Measurements from ENCODE around the gene MND1. TPM values are rescaled to one million over a fixed set of nuclear protein-coding genes. Genes with fewer than 3 reads are reported as not detected.
"Not testable (repeated sequence)": the region's sequence is repeated elsewhere in the genome, so short reads cannot be mapped to it uniquely, and the experiment has no call there.

The MND1 gene
- total RNA-seq, 2 experiments from 2014 or later, result 24.2 to 27.6 TPM

DNA sequence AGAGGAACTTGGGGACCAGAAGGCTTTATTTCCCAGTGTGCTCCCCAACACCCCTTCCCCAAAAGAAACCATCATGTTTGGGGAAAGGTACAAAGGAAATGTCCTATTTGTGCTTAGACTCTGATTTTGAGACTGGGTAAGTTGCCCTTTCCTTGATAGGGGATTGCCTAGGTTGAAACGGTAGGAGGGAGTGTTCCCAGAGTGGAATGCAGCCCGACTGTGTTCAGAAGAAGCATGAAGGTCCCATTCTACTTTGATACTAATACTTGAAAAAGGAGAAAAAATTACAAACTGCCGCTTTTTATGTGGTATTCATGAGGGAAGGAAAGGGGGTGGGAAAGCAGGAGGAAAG is 89.2 kb downstream of the MND1 start:
- peak overlapping the region; percentile 97 for H3K27ac Mint-ChIP-seq
- no peaks in the 10 kb centered on the region for H3K27me3 Mint-ChIP-seq
- H3K36me3 Mint-ChIP-seq (ENCODE audit: low read depth), result peaks cover 4% of the 10 kb centered on the region
- H3K4me3 Mint-ChIP-seq, result peak overlapping the region; percentile 78
- POLR2A ChIA-PET, result no interaction called here
- no peak for DNase-seq
- H3K4me1 Mint-ChIP-seq, result peaks cover 71% of the 10 kb centered on the region
- CTCF ChIA-PET, result interaction anchor here (1.2 to 2.1 kb wide), 7 partner anchors 9 to 141 kb away, joined by 3 to 8 read pairs (median 5); no protein-coding TSS in a partner anchor
- H3K9me3 Mint-ChIP-seq, result no peaks in the 10 kb centered on the region

GRCh38 chr4:153434190-153434589 is 89.7 kb downstream of the MND1 start:
- ChIA-PET POLR2A (no interaction called here), CTCF (interaction anchor here (1.5 to 2.1 kb wide), 2 partner anchors 13 to 140 kb away, joined by 5 to 8 read pairs; no protein-coding TSS in a partner anchor)
- H3K36me3 Mint-ChIP-seq (ENCODE audit: low read depth), result peaks cover 4% of the 10 kb centered on the region
- H3K27ac Mint-ChIP-seq, result peak overlapping the region; percentile 97
- peak overlapping the region; percentile 78 for H3K4me3 Mint-ChIP-seq
- DNase-seq, result no peak
- peaks cover 71% of the 10 kb centered on the region for H3K4me1 Mint-ChIP-seq
- H3K27me3 Mint-ChIP-seq, result no peaks in the 10 kb centered on the region
- no peaks in the 10 kb centered on the region for H3K9me3 Mint-ChIP-seq

DNA sequence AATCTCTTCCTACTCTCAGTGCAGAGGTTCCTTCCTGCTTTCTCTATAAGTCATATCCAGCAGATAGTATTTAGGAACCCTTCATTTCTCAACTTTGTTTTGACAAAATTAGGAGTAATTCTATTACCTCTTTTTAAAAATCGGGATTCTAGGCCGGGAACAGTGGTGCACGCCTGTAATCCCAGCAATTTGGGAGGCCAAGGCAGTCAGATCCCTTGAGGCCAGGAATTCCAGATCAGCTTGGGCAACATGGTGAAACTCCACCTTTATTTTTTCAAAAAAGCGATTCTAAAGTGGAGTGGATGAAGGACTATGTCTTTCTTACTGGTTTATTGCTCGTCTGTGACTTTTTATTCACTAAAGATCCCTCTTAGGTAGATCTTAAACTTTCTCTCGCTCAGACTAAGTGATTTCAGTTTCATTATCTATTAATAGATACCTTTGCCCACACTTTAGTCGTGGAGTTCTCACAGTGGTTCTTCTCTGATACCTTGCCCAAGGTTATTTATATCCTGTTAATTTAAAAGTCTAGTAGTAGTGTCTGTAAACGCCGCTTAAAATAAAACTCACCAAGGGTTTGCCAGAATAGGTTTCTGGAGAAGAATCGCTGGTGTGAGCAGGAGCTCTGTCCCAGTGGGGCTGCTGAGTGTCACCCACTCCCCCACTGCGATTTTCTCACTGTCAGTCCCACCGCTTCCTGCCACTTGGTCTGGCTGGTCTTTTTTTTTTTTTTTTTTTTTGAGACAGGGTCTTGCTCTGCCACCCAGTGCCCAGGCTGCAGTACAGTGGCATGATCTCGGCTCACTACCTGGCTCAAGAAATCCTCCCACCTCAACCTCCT is 94.6 kb downstream of the MND1 start:
- H3K9me3 Mint-ChIP-seq, result no peaks in the 10 kb centered on the region
- H3K4me3 Mint-ChIP-seq, result peak overlapping the region; percentile 77
- peak; percentile 43 for DNase-seq
- ChIA-PET CTCF (interaction anchor here (0.6 to 1.2 kb wide), 4 partner anchors 21 to 97 kb away, joined by 3 to 4 read pairs (median 4); no protein-coding TSS in a partner anchor), POLR2A (interaction anchor here (0.7 kb wide), 1 partner anchor 650 kb away, joined by 3 read pairs; no protein-coding TSS in a partner anchor)
- H3K4me1 Mint-ChIP-seq, result peaks cover 50% of the 10 kb centered on the region
- H3K27me3 Mint-ChIP-seq, result no peaks in the 10 kb centered on the region
- peaks cover 3% of the 10 kb centered on the region for H3K36me3 Mint-ChIP-seq (ENCODE audit: low read depth)
- H3K27ac Mint-ChIP-seq, result peak overlapping the region; percentile 89

- Mint-ChIP-seq H3K27ac (peak overlapping the region; percentile 89), H3K4me1 (peaks cover 45% of the 10 kb centered on the region), H3K27me3 (no peaks in the 10 kb centered on the region), H3K9me3 (no peaks in the 10 kb centered on the region), H3K36me3 (ENCODE audit: low read depth) (peaks cover 3% of the 10 kb centered on the region), H3K4me3 (peak overlapping the region; percentile 77)
- POLR2A ChIA-PET, result no interaction called here
- CTCF ChIA-PET, result no interaction called here
- DNase-seq, result no peak
These were observed 95.3 kb downstream of the MND1 start for GRCh38 chr4:153439831-153440230.

- ChIA-PET CTCF (no interaction called here), POLR2A (no interaction called here)
- peaks cover 3% of the 10 kb centered on the region for H3K36me3 Mint-ChIP-seq (ENCODE audit: low read depth)
- no peak for DNase-seq
- peaks cover 45% of the 10 kb centered on the region for H3K4me1 Mint-ChIP-seq
- no peak overlapping the region for H3K4me3 Mint-ChIP-seq
- H3K27me3 Mint-ChIP-seq, result no peaks in the 10 kb centered on the region
- H3K9me3 Mint-ChIP-seq, result no peaks in the 10 kb centered on the region
- peak overlapping the region; percentile 71 for H3K27ac Mint-ChIP-seq
These were observed 96.0 kb downstream of the MND1 start for GRCh38 chr4:153440475-153440874.

GRCh38 chr4:153447175-153447905 is 102.9 kb downstream of the MND1 start:
- peaks cover 1% of the 10 kb centered on the region for H3K36me3 Mint-ChIP-seq (ENCODE audit: low read depth)
- H3K4me1 Mint-ChIP-seq, result peaks cover 27% of the 10 kb centered on the region
- H3K9me3 Mint-ChIP-seq, result no peaks in the 10 kb centered on the region
- H3K4me3 Mint-ChIP-seq, result no peak overlapping the region
- CTCF ChIA-PET, result interaction anchor here (0.8 to 2.2 kb wide), 7 partner anchors 8 to 127 kb away, joined by 3 to 12 read pairs (median 3); no protein-coding TSS in a partner anchor
- no peak overlapping the region for H3K27ac Mint-ChIP-seq
- POLR2A ChIA-PET, result interaction anchor here (0.5 kb wide), 1 partner anchor 641 kb away, joined by 3 read pairs; no protein-coding TSS in a partner anchor
- no peak for DNase-seq
- H3K27me3 Mint-ChIP-seq, result no peaks in the 10 kb centered on the region

DNA sequence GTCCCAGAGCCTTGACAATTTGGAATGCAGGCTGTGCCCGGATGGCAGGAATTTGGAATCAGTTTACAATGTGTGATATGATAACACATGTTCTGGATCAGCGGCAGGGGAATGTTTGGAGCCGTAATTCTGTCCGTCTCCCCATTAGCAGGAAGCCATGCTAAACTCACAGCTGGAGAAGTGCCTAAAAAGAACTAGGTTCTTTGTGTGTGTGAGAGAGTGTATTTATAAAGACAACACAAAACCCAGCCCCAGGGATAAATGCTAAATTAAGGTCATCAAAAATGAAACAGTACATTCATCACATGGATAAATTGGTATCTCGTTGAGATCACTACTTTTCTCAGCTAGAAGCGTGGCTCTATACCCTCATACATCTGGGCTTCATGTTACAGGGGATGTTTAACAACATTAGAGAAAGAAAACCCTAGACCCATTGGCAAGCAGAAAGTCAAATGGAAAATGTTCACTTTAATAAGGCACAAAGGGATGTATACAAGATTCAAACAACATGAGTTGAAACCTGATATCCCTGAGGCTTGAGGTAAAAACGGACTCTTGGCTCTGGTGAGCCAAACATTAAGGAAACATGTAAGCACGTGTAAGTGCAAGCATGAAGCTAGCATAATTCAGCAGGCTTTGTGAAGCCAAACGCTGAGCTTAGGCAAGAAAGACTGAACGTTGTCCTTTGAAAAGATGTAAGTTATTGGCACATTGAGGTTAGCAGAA is 103.7 kb downstream of the MND1 start:
- Mint-ChIP-seq H3K27me3 (no peaks in the 10 kb centered on the region), H3K4me1 (peaks cover 32% of the 10 kb centered on the region), H3K4me3 (no peak overlapping the region), H3K27ac (no peak overlapping the region), H3K9me3 (no peaks in the 10 kb centered on the region), H3K36me3 (ENCODE audit: low read depth) (peaks cover 1% of the 10 kb centered on the region)
- no peak for DNase-seq
- ChIA-PET CTCF (interaction anchor here (0.8 to 2.2 kb wide), 5 partner anchors 8 to 126 kb away, joined by 3 to 12 read pairs (median 3); no protein-coding TSS in a partner anchor), POLR2A (interaction anchor here (0.5 to 0.7 kb wide), 2 partner anchors 18 to 642 kb away, joined by 3 read pairs; partner anchors contain the start of gene TMEM131L)

- H3K36me3 Mint-ChIP-seq (ENCODE audit: low read depth), result peaks cover 1% of the 10 kb centered on the region
These were observed 104.8 kb downstream of the MND1 start for GRCh38 chr4:153449338-153449737.

DNA sequence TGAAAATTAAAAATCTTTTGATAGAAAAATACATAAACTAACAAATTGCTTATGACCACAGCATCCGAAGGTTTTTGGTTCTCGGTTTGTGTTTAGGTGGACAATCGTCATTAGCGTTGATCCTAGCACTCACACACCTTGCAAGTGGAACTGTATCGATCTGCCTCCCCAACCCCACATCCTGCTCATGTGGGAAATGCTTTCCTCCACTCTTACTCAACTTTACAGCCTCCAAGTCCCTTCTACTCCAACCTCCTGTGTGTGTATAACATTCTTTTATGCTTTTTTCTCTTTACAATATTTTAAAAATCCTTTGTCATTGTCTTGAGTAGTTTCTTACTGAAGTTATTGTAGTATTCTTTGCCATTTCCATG is 106.0 kb downstream of the MND1 start:
- H3K4me1 Mint-ChIP-seq, result peaks cover 36% of the 10 kb centered on the region
- DNase-seq, result peak; percentile 33
- peak overlapping the region; percentile 66 for H3K4me3 Mint-ChIP-seq
- no peaks in the 10 kb centered on the region for H3K9me3 Mint-ChIP-seq
- peaks cover 1% of the 10 kb centered on the region for H3K36me3 Mint-ChIP-seq (ENCODE audit: low read depth)
- POLR2A ChIA-PET, result no interaction called here
- CTCF ChIA-PET, result interaction anchor here (0.6 kb wide), 1 partner anchor 149 kb away, joined by 5 read pairs; no protein-coding TSS in a partner anchor
- no peaks in the 10 kb centered on the region for H3K27me3 Mint-ChIP-seq
- H3K27ac Mint-ChIP-seq, result peak overlapping the region; percentile 91

More at GRCh38 chr4:153449338-153449737, 104.8 kb downstream of the MND1 start:
- Mint-ChIP-seq H3K4me3 (no peak overlapping the region), H3K9me3 (no peaks in the 10 kb centered on the region), H3K4me1 (peaks cover 36% of the 10 kb centered on the region), H3K27me3 (no peaks in the 10 kb centered on the region), H3K27ac (peak overlapping the region; percentile 91)
- ChIA-PET POLR2A (interaction anchor here (0.6 kb wide), 1 partner anchor 43 kb away, joined by 3 read pairs; no protein-coding TSS in a partner anchor), CTCF (interaction anchor here (1.0 kb wide), 1 partner anchor 17 kb away, joined by 3 read pairs; no protein-coding TSS in a partner anchor)
- DNase-seq, result no peak

GRCh38 chr4:153451145-153451544 is 106.7 kb downstream of the MND1 start:
- H3K9me3 Mint-ChIP-seq; H3K36me3 Mint-ChIP-seq (ENCODE audit: low read depth); H3K27me3 Mint-ChIP-seq; DNase-seq; CTCF ChIA-PET; H3K4me3 Mint-ChIP-seq; H3K27ac Mint-ChIP-seq; POLR2A ChIA-PET: not testable (repeated sequence)
- peaks cover 36% of the 10 kb centered on the region for H3K4me1 Mint-ChIP-seq

DNA sequence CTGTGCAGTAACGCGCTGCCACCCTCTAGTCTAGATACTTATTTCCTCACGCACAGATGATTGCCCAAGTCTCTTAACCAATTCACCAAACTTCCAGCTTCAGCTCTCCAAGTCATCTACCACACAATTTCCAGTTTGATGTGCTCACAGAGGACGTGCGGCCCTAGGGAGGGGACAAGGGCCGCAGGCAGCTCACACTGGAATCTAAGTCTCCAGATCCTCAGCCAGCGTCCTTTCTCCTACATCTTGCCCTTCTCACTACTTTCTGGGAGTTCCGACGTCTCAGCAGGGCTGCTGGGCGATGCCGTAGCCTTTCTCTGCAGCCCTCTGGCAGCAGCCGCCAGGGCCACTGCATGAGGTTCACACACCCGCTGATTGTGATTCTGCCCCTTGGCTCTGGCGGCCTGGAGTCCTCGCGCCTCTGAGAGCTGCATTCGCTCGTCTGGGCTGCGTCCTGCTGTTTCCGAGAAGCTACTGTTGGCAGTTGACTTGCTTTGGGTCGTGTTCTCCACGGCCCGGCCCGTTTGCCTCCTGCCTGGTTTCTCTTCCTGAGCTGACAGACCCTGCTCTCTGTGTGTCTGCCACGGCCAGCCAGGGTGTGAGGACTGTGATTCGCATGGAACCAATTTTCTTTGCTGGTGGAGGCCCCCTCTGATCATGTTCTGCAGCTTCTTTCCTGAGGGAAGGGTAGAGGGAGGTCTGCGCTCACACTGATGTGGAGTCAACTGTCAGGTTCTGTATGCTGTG is 107.6 kb downstream of the MND1 start:
- peaks cover 1% of the 10 kb centered on the region for H3K36me3 Mint-ChIP-seq (ENCODE audit: low read depth)
- no peak for DNase-seq
- peaks cover 36% of the 10 kb centered on the region for H3K4me1 Mint-ChIP-seq
- H3K27ac Mint-ChIP-seq, result peak overlapping the region; percentile 47
- ChIA-PET POLR2A (no interaction called here), CTCF (no interaction called here)
- H3K4me3 Mint-ChIP-seq, result no peak overlapping the region
- H3K9me3 Mint-ChIP-seq, result no peaks in the 10 kb centered on the region
- H3K27me3 Mint-ChIP-seq, result no peaks in the 10 kb centered on the region
